Activated T-cell treated with anti-CD3 and anti-CD28 coated beads, Interleukin-2, amount 50 U/mL, for 24 hours (primary cell): ENCODE results near the gene B4GALNT4.

Experiments used
- DNase-seq: peaks from one replicate; pipeline ENCODE4 v3.0.0-alpha.2; 2020
- H3K27ac Mint-ChIP-seq: 2 replicates; pipeline ENCODE4 v1.8.0; 2020; ENCODE audit warnings: mild to moderate bottlenecking, mixed read lengths
- H3K27me3 Mint-ChIP-seq: 2 replicates; pipeline ENCODE4 v1.8.0; 2020; ENCODE audit warnings: mixed read lengths
- H3K36me3 Mint-ChIP-seq: 2 replicates; pipeline ENCODE4 v1.8.0; 2020; ENCODE audit warnings: low read depth, mixed read lengths
- H3K4me1 Mint-ChIP-seq: 2 replicates; pipeline ENCODE4 v1.8.0; 2020; ENCODE audit warnings: low read depth, mixed read lengths
- H3K4me3 Mint-ChIP-seq: 2 replicates; pipeline ENCODE4 v1.8.0; 2020; ENCODE audit warnings: mild to moderate bottlenecking, moderate library complexity, mixed read lengths
- H3K9me3 Mint-ChIP-seq: 2 replicates; pipeline ENCODE4 v1.8.0; 2020; ENCODE audit warnings: mixed read lengths

B4GALNT4 gene

GRCh38 chr11:372809-373715 is 3.8 kb downstream of the B4GALNT4 start:
- Mint-ChIP-seq H3K9me3 (no peaks in the 10 kb centered on the region), H3K36me3 (no peaks in the 10 kb centered on the region), H3K27ac (no peak overlapping the region), H3K4me1 (peaks cover 9% of the 10 kb centered on the region), H3K27me3 (peaks cover 25% of the 10 kb centered on the region), H3K4me3 (no peak overlapping the region)
- no peak for DNase-seq

GRCh38 chr11:373716-374551 is 4.6 kb downstream of the B4GALNT4 start:
- no peak overlapping the region for H3K27ac Mint-ChIP-seq
- no peak overlapping the region for H3K4me3 Mint-ChIP-seq

DNA sequence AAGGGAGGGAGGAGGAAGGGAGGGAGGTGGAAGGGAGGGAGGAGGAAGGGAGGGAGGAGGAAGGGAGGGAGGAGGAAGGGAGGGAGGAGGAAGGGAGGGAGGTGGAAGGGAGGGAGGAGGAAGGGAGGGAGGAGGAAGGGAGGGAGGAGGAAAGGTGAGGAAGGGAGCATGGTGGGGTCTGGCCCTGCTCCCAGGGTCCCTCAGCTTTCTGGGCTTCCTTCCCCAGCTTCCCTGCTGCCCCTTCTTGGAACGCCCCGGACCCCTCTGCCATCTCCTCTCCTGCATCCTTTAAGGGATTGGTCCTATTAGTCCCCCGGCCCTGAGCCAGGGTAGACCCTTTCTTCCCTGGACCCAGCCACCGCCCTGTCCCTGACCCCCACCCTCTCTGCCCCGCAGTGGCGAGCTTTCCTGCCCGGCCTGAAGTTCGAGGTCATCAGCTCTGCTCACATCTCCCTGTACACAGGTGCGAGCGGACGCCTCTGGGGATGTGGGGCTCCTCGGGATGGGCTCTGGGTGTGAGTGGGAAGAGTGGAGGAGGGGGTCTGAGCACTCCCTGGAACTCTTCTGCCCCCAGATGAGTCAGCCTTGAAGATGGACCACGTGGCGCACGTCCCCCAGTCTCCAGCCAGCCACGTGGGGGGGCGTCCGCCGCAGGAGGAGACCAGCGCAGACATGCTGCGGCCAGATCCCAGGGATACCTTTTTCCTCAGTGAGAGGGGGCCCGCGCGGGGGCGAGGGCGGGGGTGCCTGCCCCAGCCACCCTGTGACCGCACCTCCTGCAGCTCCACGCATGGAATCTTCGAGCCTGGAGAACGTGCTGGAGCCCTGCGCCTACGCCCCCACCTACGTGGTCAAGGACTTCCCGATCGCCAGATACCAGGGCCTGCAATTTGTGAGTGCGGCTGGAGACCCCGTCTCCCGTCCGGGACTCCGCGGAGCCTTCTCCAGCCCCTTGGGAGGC is 6.0 kb downstream of the B4GALNT4 start:
- H3K4me3 Mint-ChIP-seq = no peak overlapping the region
- H3K27ac Mint-ChIP-seq = no peak overlapping the region
- no peaks in the 10 kb centered on the region for H3K36me3 Mint-ChIP-seq
- peaks cover under 1% of the 10 kb centered on the region for H3K4me1 Mint-ChIP-seq
- no peak for DNase-seq
- peaks cover 14% of the 10 kb centered on the region for H3K27me3 Mint-ChIP-seq
- H3K9me3 Mint-ChIP-seq = no peaks in the 10 kb centered on the region

More at GRCh38 chr11:373716-374551, 4.6 kb downstream of the B4GALNT4 start:
- Mint-ChIP-seq H3K4me1 (peaks cover 3% of the 10 kb centered on the region), H3K27me3 (peaks cover 19% of the 10 kb centered on the region), H3K36me3 (no peaks in the 10 kb centered on the region), H3K9me3 (no peaks in the 10 kb centered on the region)
- no peak for DNase-seq

DNA sequence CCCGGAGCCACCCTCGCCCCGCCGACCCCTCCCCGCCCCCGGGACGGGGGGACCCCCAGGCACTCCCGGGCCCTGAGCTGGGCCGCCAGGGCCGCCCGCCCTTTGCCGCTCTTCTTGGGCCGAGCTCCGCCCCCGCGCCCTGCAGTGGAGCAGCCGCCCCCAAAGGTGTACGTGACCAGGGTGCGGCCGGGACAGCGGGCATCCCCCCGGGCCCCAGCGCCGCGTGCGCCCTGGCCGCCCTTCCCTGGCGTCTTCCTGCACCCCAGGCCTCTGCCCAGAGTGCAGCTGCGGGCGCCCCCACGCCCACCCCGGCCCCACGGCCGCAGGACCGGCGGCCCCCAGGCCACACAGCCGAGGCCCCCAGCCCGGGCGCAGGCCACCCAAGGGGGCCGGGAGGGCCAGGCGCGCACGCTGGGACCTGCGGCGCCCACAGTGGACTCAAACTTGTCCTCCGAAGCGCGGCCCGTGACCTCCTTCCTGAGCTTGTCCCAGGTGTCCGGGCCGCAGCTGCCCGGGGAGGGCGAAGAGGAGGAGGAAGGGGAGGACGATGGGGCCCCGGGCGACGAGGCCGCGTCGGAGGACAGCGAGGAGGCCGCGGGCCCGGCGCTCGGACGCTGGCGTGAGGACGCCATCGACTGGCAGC is 7.4 kb downstream of the B4GALNT4 start:
- no peak overlapping the region for H3K27ac Mint-ChIP-seq
- H3K27me3 Mint-ChIP-seq = peaks cover 4% of the 10 kb centered on the region
- H3K4me1 Mint-ChIP-seq = no peaks in the 10 kb centered on the region
- H3K9me3 Mint-ChIP-seq = no peaks in the 10 kb centered on the region
- H3K36me3 Mint-ChIP-seq = no peaks in the 10 kb centered on the region
- H3K4me3 Mint-ChIP-seq = no peak overlapping the region
- no peak for DNase-seq

DNA sequence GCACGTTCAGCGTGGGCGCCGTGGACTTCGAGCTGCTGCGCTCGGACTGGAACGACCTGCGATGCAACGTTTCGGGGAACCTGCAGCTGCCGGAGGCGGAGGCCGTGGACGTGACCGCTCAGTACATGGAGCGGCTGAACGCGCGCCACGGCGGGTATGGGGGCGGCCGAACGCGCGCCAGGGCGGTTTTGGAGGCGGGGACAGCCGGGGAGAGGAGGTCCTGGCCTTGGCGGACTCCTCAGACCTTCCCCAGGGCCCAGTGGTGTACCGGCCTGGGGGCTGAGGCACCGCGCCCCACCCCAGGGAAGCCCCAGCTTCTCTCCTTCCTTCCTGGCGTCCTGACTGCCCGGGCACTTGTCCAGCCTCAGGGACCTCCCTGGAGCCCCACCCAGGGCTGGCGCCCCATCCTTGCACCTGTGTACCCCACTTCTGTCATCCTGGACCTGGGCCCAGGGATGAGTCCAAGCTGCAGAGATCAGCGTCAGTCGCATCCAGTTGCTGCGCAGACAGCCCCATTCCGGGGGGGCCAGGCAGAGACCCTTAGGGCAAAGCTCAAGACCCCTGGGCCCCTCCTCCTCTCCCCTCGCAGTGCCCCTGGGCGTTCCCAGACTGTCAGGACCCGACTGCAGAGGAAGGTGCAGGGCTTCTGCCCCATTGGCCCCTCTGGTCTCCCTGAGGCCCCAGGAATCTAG is 8.0 kb downstream of the B4GALNT4 start:
- Mint-ChIP-seq H3K4me1 (no peaks in the 10 kb centered on the region), H3K9me3 (no peaks in the 10 kb centered on the region), H3K27me3 (peaks cover 4% of the 10 kb centered on the region), H3K36me3 (no peaks in the 10 kb centered on the region), H3K4me3 (no peak overlapping the region), H3K27ac (no peak overlapping the region)
- no peak for DNase-seq

- no peak for DNase-seq
- Mint-ChIP-seq H3K36me3 (no peaks in the 10 kb centered on the region), H3K27ac (no peak overlapping the region), H3K4me3 (no peak overlapping the region), H3K27me3 (peaks cover 4% of the 10 kb centered on the region), H3K9me3 (no peaks in the 10 kb centered on the region), H3K4me1 (no peaks in the 10 kb centered on the region)
Observed at GRCh38 chr11:377883-378500, 8.7 kb downstream of the B4GALNT4 start.

DNA sequence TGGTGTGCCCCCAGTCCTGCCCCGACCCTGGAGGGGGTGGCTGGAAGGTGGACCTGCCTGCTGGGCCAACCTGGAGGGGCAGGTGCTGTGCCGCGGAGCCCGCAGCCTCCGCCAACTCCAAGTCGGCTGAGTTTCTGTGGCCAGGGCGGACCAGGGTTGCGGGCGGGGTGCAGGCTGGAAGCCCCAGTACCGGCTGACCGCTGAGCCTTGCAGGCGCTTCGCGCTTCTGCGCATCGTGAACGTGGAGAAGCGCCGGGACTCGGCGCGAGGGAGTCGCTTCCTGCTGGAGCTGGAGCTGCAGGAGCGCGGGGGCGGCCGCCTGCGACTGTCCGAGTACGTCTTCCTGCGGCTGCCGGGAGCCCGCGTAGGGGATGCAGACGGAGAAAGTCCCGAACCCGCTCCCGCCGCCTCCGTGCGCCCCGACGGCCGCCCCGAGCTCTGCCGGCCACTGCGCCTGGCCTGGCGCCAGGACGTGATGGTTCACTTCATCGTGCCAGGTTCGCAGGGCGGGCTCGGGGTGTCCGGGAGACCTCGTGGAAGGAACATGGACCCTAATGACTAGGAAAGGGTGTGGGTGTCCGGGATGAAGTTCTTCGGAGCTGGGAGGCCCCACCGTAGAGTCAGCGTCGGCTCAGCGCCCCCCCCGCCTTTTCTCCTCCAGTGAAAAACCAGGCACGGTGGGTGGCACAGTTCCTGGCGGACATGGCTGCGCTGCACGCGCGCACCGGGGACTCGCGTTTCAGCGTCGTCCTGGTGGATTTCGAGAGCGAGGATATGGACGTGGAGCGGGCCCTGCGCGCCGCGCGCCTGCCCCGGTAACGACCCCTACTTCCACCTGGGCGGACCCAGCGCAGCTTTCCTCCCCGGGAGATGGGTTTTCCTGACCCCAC is 10.2 kb downstream of the B4GALNT4 start:
- peaks cover 4% of the 10 kb centered on the region for H3K27me3 Mint-ChIP-seq
- no peaks in the 10 kb centered on the region for H3K36me3 Mint-ChIP-seq

DNA sequence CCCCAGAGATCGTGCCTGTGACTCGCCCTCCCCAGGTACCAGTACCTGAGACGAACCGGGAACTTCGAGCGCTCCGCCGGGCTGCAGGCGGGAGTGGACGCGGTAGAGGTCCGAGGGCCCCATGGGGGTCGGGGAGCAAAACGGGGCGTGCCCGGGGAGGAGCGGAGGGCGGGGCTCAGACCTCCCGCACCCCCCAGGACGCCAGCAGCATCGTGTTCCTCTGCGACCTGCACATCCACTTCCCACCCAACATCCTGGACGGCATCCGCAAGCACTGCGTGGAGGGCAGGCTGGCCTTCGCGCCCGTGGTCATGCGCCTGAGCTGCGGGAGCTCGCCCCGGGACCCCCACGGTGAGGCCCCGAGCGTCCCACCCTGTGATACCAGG is 10.8 kb downstream of the B4GALNT4 start:
- Mint-ChIP-seq H3K27ac (no peak overlapping the region), H3K4me1 (no peaks in the 10 kb centered on the region), H3K4me3 (no peak overlapping the region), H3K9me3 (no peaks in the 10 kb centered on the region), H3K27me3 (peaks cover 4% of the 10 kb centered on the region), H3K36me3 (no peaks in the 10 kb centered on the region)
- no peak for DNase-seq

More for the DNA sequence above, 10.2 kb downstream of the B4GALNT4 start:
- Mint-ChIP-seq H3K4me3 (no peak overlapping the region), H3K9me3 (no peaks in the 10 kb centered on the region), H3K27ac (no peak overlapping the region), H3K4me1 (no peaks in the 10 kb centered on the region)
- DNase-seq = no peak

DNA sequence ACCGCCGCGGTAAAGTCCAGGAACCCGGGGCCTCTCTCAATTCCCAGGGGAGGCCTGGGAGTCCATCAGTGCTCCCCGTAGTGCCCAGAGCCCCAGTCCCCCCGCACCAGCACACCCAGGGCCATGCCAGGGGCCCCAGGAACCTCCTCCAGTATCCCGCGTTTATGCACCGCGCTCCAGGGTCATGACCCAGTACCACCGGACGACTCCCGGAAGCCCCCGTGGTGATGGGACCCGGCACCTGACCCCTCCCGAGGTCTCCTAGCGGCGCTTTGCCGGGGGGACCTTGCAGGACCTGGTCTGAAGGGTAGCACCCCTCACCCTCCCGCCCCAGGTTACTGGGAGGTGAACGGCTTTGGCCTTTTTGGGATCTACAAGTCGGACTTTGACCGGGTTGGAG is 11.2 kb downstream of the B4GALNT4 start:
- H3K27me3 Mint-ChIP-seq = peaks cover 4% of the 10 kb centered on the region

DNA sequence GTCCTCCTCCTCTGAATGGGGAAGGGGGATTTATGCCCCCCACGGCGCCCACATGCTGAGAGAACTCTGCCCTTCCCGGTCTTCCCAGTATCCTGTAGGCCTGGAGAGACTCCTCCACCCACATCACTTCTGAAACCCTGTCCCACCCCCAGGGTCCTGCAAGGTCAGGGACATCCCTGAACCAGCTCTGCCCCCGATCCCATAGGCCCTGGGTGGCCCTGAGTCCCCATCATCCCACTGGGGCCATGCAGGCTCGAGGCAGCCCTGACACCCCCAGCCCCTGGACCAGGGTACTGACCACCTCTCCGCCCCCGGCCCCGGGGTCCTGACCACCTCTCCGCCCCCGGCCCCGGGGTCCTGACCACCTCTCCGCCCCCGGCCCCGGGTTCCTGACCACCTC is 11.7 kb downstream of the B4GALNT4 start:
- Mint-ChIP-seq H3K36me3 (no peaks in the 10 kb centered on the region), H3K4me1 (no peaks in the 10 kb centered on the region), H3K4me3 (no peak overlapping the region), H3K27ac (no peak overlapping the region), H3K9me3 (no peaks in the 10 kb centered on the region), H3K27me3 (peaks cover 4% of the 10 kb centered on the region)
- no peak for DNase-seq

More for the DNA sequence above, 11.2 kb downstream of the B4GALNT4 start:
- Mint-ChIP-seq H3K9me3 (no peaks in the 10 kb centered on the region), H3K27ac (no peak overlapping the region), H3K36me3 (no peaks in the 10 kb centered on the region), H3K4me3 (no peak overlapping the region), H3K4me1 (no peaks in the 10 kb centered on the region)
- DNase-seq = no peak

DNA sequence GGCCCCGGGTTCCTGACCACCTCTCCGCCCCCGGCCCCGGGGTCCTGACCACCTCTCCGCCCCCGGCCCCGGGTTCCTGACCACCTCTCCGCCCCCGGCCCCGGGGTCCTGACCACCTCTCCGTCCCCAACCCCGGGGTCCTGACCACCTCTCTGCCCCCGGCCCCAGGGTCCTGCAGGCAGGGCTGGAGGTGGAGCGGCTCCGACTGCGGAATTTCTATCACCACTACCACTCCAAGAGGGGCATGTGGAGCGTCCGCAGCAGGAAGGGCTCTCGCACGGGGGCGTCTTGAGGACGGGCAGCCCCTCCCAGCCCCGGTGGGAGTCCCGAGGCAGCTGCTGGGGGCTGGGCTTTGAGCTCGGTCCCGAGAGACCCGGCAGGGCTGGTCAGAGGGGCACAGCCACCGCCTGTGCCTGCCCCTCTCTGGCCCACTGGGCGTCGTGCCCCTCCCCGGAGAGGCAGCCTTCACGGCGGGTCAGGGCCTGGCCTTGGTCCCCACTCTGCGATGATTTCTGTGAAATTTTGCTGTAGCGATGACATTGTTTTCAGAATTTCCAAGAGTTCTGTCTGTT is 12.3 kb downstream of the B4GALNT4 start:
- H3K36me3 Mint-ChIP-seq = no peaks in the 10 kb centered on the region
- peaks cover 4% of the 10 kb centered on the region for H3K27me3 Mint-ChIP-seq
- H3K27ac Mint-ChIP-seq = no peak overlapping the region
- no peaks in the 10 kb centered on the region for H3K4me1 Mint-ChIP-seq
- no peak for DNase-seq
- H3K4me3 Mint-ChIP-seq = no peak overlapping the region
- H3K9me3 Mint-ChIP-seq = peaks cover 2% of the 10 kb centered on the region

GRCh38 chr11:382081-382629 is 12.9 kb downstream of the B4GALNT4 start:
- Mint-ChIP-seq H3K9me3 (peaks cover 6% of the 10 kb centered on the region), H3K36me3 (no peaks in the 10 kb centered on the region)
- no peak for DNase-seq

More at GRCh38 chr11:382081-382629, 12.9 kb downstream of the B4GALNT4 start:
- no peak overlapping the region for H3K4me3 Mint-ChIP-seq
- peaks cover 4% of the 10 kb centered on the region for H3K27me3 Mint-ChIP-seq
- no peak overlapping the region for H3K27ac Mint-ChIP-seq
- H3K4me1 Mint-ChIP-seq = no peaks in the 10 kb centered on the region
